Fibroblast of skin of back (primary cell): ENCODE measurements around the gene DCBLD2. TPM values are rescaled to one million over a fixed set of nuclear protein-coding genes. Genes with fewer than 3 reads are reported as not detected.

Experiments
- DNase-seq: peaks from one replicate; pipeline ENCODE4 v3.0.0-alpha.2; 2013
- polyA plus RNA-seq, 2 experiments: library from polyadenylated mRNA; unstranded; fragments of 120-200 nt; gene quantifications; one replicate each; pipeline ENCODE4 v1.2.1, GENCODE V29; 2013; ENCODE audit not compliant: insufficient read length in 2 of 2

Gene DCBLD2, protein sequence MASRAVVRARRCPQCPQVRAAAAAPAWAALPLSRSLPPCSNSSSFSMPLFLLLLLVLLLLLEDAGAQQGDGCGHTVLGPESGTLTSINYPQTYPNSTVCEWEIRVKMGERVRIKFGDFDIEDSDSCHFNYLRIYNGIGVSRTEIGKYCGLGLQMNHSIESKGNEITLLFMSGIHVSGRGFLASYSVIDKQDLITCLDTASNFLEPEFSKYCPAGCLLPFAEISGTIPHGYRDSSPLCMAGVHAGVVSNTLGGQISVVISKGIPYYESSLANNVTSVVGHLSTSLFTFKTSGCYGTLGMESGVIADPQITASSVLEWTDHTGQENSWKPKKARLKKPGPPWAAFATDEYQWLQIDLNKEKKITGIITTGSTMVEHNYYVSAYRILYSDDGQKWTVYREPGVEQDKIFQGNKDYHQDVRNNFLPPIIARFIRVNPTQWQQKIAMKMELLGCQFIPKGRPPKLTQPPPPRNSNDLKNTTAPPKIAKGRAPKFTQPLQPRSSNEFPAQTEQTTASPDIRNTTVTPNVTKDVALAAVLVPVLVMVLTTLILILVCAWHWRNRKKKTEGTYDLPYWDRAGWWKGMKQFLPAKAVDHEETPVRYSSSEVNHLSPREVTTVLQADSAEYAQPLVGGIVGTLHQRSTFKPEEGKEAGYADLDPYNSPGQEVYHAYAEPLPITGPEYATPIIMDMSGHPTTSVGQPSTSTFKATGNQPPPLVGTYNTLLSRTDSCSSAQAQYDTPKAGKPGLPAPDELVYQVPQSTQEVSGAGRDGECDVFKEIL
- 57.1 TPM for polyA plus RNA-seq (2013, experiment 1 of 2; ENCODE audit: insufficient read length)
- 41.6 TPM for polyA plus RNA-seq (2013, experiment 2 of 2; ENCODE audit: insufficient read length)

DNA sequence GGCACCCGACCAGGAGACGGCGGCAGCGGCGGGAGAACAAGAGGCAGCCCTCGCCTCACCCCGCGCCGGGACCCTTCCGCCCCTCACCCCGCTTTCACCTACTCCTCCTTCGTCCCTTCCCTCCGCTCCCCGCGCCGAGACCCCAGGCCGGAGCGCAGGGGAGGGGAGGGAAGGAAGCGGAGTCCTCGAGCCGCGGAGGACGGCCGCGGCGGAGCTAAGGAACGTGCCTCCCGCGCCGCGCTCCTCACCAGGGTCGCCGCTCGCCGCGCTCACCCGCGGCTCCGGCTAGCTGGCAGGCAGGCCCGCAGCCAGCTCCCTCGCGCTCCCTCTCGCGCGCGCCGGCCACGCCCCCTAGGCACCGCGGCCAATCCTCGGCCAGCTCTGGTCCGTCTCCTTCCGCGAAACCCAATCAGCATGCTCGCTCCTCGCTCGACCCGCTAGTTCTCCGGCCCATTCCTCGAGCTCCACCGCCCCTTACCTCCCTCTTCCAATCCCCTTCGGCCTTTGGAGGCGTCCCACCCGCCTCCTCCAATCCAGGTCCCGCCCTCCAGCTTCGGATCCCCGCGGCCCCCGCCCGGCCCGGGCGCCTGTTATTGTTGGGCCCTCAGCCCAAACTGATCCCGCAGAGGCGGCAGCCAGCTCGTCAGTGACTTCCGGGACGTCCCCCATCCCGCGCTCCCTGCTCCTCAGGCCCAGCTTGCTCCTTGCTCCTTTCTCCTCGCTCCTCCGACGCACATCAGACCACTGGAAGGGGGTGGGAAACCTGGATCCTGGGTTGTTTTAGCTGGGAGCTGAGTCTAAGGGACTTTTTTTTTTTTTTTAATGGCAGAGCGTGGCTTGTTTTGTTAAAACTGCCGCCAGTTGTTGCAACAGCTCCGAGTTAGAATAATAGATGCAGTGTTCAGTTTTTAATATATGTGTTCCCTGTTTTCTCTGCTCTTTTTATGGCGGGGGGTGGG lies at the start of gene DCBLD2:
DCBLD2 (minus strand) TSS at position 304 of the 959 bp plus-strand sequence. CDS start 369 bp downstream, outside the sequence.
- peak; percentile 100 for DNase-seq

DNA sequence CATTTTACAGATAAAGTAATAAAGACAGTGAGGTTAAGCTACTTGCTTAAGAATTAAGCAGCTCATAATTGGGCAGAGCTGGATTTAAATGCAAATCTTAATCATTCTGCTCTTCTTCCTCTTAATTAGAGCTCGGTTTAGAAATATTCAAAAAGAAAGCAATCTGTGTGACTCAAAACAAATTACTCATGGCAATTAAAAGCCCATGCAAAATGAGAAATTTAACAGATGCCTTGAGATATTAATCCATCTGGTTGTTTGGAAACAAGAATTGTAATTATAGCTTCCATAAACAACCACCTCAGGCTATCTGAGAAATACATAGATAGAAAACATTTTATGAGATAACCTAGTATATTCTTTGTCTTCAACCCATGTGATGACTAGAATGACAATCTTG lies 44.2 kb upstream of the DCBLD2 start:
- DNase-seq, result no peak

DNA sequence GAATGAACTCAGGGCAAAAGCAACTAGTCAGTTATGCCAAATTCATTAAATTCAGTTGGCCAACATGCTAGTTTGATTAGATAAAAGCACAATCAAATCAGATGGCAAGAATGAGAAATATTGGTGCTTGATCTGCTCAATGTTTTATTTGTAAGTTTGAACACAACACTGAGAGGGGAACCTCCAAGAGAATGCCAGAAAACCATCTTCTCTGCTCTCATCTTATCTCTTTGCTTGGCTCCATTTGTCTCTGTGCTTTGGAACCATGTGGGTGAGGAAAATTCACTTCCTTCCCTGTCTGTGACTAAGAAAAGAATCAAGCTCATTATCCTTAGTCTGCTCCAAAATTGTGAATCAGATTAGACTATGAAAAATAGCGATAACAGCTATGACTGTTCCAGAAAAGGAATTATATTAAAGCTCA lies 43.6 kb upstream of the DCBLD2 start:
- DNase-seq, result peak; percentile 29

DNA sequence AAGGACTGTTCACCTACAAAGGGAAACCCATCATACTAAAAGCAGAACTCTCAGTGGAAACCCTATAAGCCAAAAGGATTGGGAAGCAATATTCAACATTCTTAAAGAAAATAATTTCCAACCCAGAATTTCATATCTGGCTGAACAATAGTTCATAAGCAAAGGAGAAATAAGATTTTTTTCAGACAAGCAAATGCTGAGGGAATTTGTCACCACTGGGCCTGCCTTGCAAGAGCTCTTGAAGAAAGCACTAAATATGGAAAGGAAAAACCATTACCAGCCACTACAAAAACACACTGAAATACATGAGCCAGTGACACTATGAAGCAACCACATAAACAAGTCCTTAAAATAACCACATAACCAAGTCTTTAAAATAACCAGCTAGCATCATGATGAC lies 28.9 kb upstream of the DCBLD2 start:
- no peak for DNase-seq

DNA sequence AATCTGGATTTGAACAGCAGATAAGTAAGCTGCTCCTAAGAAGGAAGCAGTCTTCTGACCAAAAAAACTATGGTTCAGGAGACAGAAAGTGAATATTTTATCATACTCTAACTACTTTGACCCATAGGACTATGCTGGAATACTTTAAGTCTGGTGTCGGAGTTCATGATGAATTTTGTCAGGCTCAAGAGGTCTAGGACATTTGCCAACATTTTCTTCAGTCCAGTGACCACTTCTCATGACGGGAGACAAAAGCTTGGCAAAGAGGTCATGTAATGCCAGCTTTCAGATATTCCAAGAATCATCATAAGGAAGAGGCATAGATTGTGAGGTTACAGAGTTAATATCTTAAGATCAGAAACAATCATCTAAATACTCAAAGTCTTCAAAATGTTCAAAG lies 20.5 kb upstream of the DCBLD2 start:
- DNase-seq, result no peak

DNA sequence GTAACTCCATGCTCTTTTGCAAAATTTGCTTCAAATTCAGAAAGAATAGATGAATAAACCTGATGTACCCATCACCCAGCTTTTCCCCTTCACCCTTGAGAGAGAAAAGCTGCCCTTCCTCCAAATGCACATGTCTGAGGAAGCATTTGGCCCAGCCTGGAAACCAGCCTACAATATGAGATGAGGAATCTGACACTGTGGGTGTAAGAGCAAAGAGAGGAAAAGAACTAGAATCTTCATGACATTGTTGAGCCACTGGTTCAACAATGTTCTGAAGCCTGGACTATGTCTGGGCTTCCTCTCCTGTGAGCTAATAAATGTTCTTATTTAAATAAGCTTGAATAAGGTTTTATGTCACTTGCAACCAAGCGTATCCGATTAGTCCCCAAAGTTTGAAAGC lies 18.7 kb upstream of the DCBLD2 start:
- no peak for DNase-seq

DNA sequence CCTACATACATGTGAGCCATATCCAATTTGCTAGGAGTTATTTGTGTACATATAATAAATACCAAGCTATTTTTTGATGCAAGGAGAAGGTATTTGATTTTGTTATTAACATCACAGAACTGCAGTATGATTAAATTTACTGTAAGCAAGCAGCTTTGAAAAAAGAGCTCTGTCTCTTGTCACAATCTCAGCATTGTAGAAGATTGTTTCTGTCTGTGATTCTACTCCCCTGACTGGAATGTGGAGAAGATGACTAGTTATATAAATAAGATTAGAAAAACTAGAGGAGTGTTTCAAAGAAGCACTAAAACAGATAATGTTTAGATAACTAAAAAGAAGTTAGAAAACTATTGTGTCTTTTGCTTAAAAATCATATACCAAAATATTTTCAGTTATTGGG lies 17.1 kb upstream of the DCBLD2 start:
- peak; percentile 67 for DNase-seq

DNA sequence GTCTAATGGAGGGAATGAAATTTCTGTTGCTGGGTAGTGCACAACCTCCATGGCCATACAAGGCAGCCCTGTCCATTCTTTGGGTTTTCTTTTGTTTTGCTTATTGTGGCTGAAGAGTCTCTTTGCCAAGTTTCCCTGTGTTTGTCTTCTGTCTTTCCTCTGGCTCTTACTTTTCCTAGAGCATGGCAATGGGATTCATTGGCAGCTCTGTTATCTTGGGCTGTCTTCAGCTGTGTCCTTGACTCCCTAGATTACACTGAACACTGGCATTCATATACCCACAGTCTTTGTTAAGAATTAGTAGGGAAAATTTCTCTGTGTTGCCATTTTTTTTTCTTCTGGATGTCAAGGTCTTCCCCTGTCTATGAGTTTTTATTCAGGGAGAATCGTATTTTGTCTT lies 16.1 kb upstream of the DCBLD2 start:
- peak; percentile 45 for DNase-seq

DNA sequence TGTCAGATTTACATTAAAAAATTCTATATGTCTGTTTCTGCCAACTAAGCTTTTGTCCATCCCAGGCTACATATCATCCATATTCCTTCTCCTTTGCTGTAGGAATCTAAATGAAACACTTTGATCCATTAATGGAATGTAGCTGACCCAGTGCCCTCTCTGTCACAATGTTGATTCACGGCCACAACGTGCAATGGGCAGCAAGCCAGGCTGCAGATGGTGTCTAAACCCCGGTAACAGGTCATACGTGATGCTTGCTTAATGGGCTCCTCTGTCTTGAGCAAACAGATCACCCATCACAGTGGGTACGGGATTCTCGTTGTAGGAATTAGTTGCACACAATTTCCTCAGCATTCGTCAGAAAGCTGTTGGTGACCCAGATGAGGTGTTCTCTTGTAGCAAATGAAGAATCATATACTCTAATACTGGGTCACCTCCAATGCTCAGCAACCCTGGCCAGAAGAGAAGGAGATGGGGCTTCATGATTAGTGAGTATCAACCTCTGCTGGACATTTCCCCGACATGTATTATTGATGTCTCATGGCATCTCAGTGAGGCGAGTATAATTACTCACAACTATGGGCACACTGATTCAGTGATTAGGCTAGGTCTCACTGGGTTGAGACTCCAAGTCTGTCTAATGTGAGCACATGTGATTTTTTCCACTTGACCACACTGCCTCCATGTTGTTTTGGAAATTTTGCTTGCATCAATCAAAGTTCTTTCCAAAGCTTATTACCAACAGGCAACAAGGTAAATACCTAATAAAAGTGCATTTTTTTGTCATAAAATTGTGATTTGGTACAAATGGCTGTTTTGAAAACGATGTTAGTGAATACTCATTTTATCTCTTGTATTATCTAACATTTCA lies 12.9 kb upstream of the DCBLD2 start:
- no peak for DNase-seq

DNA sequence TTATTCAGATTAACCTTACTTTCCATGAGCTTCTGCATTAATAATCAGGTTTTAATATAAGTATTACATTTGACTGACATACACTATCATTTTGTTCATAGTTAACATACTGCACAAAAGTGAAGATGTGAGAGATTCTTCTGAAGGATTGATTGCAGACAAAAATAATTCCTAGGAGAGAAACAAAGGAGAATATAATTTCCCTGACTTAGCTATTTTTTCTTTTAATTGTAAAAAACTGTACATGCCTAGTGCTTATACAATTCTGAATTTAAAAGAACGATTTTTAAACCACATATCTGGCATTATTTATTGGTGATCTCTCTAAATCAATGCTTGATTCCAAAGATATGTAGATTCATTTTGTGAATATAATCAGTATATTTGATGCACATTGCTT lies 11.0 kb upstream of the DCBLD2 start:
- DNase-seq, result no peak

DNA sequence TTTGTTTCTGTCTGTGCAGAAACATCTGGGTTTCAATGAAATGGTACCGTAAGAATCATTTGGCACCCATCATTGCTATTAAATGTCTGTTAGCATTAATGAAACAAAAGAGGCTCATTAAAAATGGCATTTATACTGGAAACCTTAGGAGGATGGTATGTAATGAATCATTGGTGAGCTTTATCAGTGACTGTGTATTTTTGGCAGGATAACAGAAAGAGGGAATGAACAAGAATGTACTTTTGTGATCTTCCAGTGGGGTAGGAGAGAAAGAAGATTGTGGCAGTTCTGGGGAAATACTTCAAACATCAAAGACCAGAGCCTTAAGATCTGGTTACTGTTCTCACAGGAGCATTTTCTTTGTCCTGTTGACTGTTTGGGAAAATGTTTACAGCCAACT lies 4.7 kb upstream of the DCBLD2 start:
- DNase-seq, result peak; percentile 90

DNA sequence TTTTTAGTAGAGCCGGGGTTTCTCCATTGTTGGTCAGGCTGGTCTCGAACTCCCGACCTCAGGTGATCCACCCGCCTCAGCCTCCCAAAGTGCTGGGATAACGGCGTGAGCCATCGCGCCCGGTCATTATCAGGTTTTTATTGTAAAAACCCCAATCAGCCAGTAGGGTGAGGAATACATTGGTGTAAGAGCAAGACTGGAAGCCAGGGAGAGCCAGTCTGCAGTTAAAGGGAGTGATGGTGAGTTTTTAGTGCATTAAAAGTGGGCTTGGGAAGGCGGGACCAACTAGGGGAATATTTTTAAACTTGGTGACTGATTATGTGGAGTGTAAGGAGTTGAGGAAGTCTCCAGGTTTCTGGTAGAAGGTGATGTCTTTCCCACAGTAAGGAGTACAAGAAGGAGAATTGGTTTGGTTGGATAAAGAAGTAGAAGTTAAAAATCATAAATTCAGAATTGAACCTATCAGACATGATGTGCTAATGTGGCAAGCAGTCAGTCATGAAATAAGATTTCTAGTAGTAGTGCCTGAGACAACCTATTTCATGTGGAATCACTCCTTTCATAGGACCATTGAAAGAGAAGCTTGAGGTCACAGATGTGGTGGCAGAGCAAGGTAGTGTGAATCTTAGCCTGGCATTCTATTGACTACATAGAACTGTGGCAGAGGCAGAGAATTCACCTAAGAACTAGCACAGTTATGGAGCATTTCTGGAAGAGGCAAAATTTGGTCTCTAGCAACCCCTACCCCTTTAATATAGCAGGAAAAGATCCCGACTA lies 2.4 kb upstream of the DCBLD2 start:
- no peak for DNase-seq

DNA sequence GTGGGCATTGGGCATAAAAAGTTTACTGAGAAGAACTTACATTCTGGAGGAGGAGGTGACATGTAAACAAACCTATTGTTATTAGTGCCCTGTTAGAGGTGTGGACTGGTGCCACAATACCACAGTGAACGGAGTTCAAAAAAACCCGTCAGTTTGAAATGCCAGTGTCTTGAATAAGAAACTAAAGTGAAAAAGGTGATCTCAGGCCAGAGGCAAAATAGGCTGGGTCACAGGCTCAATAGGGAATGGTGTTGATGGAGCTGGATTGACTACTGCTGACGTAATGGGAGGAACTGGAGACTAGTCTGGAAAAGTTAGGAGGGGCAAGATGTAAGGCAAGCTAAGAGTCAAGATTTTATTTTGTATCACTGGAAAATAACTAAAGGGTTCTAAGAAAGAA lies 1.6 kb upstream of the DCBLD2 start:
- DNase-seq, result no peak

DNA sequence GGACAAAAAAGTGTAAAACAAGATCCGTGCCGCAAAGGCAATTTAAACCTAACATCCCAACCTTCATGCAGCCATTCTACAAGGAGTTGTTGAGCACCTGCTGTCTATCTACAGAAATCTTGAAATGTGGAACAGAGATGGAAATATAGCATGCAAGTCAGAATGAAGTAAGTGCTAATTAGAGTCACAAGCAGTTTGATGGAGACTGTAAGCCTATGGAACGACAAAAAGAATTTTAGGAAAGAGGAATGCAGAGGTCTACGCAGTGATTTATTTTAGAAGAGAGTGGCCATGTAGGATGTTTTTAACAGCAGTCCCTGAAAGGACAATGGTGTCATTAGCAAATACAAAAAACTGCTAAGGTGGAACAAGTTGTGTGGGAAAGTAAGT lies 851 bp upstream of the DCBLD2 start:
- no peak for DNase-seq

DNA sequence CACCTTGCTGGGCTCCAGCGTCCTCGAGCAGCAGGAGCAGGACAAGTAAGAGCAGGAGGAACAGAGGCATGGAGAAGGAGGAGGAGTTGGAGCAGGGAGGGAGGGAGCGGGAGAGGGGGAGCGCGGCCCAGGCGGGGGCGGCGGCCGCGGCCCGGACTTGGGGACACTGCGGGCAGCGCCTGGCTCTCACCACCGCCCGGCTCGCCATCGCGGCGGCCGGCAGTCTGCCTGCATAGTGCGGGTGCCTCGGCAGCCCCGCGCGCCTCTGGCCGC lies 440 bp downstream of the DCBLD2 start:
- DNase-seq, result peak; percentile 58

DNA sequence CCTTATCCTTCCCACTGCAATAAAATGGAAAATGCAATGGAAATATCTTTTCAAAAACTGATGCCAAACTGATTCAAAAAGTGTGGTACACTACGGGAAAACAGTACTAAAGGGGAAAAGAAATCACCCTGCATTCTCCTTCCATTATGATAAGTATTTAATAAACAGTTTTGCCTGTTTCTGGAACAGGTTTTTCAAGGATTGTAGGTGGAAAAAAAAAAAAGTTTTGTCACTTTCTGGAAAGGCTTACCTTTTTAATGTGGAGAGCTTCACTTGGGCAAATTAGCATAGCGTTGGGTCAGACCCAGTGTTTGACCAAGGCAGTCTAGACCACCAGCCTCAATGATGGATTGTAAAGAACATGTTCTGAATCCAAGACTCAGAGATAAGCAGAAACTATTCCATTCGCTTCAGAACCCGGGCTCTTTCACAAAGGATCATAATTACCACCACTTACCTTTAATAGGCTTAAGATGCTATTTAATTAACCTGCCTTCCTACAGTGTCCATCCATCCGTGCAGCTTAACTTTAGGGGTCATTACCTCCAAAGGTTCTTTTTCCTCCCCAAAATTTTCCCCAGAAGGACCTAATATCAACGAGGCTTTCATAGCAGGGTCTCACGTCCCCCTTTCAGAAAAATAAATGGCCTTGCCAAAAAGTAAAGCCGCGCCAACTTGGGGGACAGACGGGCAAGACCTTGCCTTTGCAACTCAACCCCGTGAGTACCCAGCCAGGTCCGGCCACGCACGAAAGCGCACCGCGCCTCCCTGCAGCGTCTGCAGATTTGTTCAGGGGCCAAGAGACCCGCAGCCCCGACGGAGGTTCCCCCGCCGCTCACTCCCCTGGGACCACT lies 1.0 kb downstream of the DCBLD2 start:
- no peak for DNase-seq

DNA sequence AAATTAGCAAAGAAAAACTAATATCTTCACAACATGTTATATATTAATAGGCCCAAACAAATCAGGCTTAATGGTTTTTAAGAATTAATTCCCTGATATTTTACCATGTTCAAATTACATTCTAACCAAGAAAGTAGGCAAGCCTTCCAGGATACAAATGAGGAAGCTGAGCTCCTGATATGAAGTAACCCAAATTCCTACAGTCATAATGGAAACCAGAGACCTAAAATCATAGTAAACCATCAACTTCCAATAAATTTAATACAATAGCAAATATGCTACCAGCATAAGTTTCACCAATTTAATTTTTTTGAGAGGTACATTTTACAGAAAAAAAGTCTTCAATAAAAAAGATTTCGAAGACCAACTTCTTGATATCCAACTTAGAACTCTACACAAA lies 3.8 kb downstream of the DCBLD2 start:
- DNase-seq, result no peak

DNA sequence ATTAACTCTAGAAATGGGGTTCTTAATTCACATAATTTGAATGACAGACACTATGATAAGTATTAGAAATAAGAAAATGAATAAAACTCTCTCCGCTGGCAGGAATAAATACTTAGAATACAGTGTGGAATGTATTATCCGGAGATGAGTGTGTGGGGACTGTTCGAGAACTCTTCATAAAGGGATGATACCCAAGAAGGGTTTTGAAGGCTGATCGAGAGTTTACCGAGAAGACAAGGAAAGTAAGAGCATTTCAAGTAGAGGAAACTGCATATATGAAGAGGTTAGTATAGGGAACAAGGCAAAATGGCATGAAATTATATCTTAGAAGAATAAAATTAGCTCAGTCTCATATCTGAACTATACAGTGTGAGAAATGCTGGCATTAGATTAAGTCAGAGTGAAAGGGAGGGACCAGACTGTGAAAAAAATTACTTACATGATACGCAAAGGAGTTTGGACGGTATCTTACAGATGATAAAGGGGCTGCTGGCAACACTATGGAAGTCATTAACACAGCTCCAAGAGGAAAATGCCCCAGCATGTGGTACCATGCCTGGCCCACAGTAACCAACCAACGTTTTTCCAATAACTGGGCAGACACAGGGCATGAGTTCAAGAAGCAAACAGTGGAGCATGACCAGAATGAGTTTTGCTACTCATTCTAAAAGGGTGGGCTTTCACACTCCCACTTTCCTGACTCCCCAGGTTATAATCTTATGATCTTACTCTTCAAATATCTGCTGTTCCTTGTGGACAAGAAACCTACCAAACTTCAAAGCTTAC lies 6.5 kb downstream of the DCBLD2 start:
- no peak for DNase-seq

DNA sequence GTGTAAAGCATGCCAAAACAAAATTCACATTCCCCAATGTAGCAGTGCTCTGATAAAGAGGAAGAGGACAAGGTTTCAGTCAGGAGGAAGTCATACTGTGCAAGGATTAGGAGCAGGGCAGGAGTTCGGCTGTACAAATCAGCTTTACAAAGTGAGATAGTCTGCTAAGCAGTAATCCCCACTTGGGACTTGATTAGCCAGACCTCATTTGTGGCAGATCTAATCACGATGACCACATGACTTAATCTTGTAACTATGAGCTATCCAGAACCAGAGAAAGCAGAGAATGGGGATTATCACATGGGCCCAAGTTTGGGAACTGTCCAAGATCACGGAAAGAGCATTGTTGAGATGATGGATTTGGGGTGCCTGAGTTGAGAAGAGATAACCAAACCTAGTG lies 7.8 kb downstream of the DCBLD2 start:
- no peak for DNase-seq
